GDM1 (cell line): ENCODE results near the gene ENG.

ENCODE experiments used
- DNase-seq: peaks from one replicate; lab custom pipeline; 2025; lab: John Stamatoyannopoulos, UW

Gene ENG

GRCh38 chr9:127776195-127776923 is 78.1 kb downstream of the ENG start:
- DNase-seq: peak; percentile 74

- DNase-seq: no peak
These were observed 80.5 kb downstream of the ENG start for GRCh38 chr9:127773981-127774380.

- DNase-seq: no peak
These were observed 81.2 kb downstream of the ENG start for GRCh38 chr9:127773272-127773671.

- no peak for DNase-seq
These were observed 81.9 kb downstream of the ENG start for GRCh38 chr9:127772603-127773002.

- no peak for DNase-seq
These were observed 82.8 kb downstream of the ENG start for GRCh38 chr9:127771570-127772189.

GRCh38 chr9:127770905-127771569 is 83.4 kb downstream of the ENG start:
- peak; percentile 98 for DNase-seq

- no peak for DNase-seq
These were observed 83.9 kb downstream of the ENG start for GRCh38 chr9:127770583-127770904.

- DNase-seq: peak; percentile 32
These were observed 84.4 kb downstream of the ENG start for GRCh38 chr9:127769929-127770582.

GRCh38 chr9:127769101-127769500 is 85.4 kb downstream of the ENG start:
- DNase-seq: no peak

GRCh38 chr9:127768698-127769097 is 85.8 kb downstream of the ENG start:
- no peak for DNase-seq

- no peak for DNase-seq
These were observed 86.5 kb downstream of the ENG start for GRCh38 chr9:127767909-127768331.

- no peak for DNase-seq
These were observed 87.0 kb downstream of the ENG start for GRCh38 chr9:127767410-127767809.

- no peak for DNase-seq
These were observed 89.0 kb downstream of the ENG start for GRCh38 chr9:127765418-127765817.
